ENCODE results near the gene SLC6A8.
"Not testable (repeated sequence)": the region's sequence is repeated elsewhere in the genome, so short reads cannot be mapped to it uniquely, and the experiment has no call there.

Gene SLC6A8

DNA sequence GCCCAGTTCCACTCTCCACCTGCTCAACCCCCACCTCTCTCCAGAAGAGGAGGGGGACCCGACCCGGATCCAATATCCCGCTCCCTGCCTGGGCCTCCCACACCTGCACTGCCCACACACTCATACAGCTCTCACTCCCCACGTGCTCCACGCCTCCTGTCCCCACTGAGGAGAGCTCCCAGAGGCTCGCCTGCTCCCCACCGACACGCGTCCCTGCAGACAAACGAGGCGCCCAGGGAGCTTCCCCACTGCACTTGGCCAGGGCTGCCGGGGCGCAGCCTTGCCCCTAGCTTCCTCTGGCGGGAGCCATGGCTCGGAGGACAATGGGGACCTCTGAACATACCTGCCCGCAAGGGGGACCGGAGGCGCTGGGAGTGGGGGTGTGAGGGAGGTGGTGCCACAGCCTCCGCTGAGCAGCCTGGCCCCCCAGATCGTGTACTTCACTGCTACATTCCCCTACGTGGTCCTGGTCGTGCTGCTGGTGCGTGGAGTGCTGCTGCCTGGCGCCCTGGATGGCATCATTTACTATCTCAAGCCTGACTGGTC is 5.0 kb downstream of the SLC6A8 start:
- no peak for DNase-seq (ENCODE audit: low read depth in 3 of 3, low spot score in 1 of 3)

- DNase-seq (ENCODE audit: low read depth in 3 of 3, low spot score in 1 of 3) = no peak
Measured at GRCh38 chrX:153693216-153694086, 5.7 kb downstream of the SLC6A8 start.

DNA sequence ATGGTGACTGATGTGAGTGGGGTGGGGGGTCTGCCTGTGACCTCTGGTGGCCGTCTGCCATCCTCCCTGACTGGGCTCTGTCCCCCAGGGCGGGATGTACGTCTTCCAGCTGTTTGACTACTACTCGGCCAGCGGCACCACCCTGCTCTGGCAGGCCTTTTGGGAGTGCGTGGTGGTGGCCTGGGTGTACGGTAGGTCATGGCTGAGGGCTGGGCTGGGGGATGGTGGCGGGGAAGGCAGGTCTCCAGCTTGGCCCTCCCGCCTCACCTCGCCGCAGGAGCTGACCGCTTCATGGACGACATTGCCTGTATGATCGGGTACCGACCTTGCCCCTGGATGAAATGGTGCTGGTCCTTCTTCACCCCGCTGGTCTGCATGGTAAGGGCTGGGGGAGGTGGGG is 6.5 kb downstream of the SLC6A8 start:
- DNase-seq (ENCODE audit: low read depth in 3 of 3, low spot score in 1 of 3) = not testable (repeated sequence)

GRCh38 chrX:153694687-153695270 is 7.1 kb downstream of the SLC6A8 start:
- DNase-seq (ENCODE audit: low read depth in 3 of 3, low spot score in 1 of 3) = no peak

DNA sequence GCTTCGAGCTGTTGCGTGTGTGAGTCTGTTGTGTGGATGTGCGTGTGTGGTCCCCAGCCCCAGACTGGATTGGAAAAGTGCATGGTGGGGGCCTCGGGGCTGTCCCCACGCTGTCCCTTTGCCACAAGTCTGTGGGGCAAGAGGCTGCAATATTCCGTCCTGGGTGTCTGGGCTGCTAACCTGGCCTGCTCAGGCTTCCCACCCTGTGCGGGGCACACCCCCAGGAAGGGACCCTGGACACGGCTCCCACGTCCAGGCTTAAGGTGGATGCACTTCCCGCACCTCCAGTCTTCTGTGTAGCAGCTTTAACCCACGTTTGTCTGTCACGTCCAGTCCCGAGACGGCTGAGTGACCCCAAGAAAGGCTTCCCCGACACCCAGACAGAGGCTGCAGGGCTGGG is 8.4 kb downstream of the SLC6A8 start:
- no peak for DNase-seq (ENCODE audit: low read depth in 3 of 3, low spot score in 1 of 3)

DNA sequence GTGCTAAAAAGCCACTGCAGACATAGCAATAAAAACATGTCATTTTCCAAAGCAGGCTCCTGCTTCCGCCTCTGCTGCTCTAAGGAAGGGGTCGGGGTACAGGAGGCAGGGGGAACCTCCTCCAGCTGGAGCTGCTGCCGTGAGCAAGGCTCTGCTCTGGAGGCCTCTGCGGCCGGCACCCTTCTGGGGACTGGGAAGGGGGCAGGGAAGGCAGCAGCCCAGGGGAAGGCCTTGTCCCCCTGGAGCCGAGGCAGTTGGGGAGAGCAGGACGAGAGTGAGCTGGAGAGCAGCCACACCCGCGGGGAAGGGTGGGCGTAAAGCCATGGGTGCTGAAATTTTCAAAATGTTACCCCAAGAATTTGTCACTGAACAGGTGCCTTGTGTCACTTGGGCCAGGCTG is 8.8 kb downstream of the SLC6A8 start:
- not testable (repeated sequence) for DNase-seq (ENCODE audit: low read depth in 3 of 3, low spot score in 1 of 3)

- not testable (repeated sequence) for DNase-seq (ENCODE audit: low read depth in 3 of 3, low spot score in 1 of 3)
Measured at GRCh38 chrX:153696986-153697722, 9.4 kb downstream of the SLC6A8 start.

DNA sequence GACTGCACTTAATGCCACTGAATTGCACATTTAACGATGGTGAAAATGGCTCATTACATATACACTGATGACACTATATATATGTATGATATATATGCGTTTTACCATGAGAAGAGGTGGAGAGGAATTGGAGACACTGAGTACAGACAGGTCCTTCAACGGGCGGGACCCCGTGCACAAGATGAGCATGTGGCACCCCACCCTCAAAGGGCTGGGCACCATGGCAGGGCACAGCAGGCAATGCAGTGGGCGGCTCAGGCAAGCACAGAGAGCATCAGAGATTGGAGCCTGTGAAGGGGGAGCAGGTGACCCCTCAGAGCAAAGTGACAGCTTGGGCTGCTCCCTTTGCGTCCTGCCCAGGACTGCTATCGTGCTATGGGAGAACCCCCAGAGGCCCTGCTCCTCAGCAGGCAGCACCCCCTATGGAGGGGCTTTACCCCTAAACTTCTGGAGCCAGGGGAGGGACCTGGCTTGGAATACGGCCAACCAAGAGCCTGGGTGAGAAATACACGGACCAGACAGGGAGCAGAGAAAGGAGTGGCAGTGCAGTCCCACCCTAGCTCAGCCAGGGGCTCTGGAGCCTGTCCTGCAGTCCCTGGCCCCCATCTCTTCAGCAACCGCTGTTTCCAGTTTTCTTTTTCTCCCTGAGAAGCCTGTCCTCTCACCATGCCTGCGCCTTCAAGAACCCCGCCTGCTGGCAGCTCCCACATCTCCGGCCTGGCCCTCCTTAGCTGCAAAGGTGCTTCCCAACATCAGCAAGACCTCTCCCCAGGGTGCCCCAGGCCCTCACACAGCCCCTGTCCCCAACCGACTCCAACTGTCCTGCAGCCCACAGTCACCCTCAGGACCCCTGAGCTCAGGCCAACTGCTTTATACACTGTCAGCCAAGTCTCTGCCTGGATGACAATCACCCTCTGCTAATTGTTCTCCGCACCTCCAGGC is 10.5 kb downstream of the SLC6A8 start:
- no peak for DNase-seq (ENCODE audit: low read depth in 3 of 3, low spot score in 1 of 3)

- not testable (repeated sequence) for DNase-seq (ENCODE audit: low read depth in 3 of 3, low spot score in 1 of 3)
Measured at GRCh38 chrX:153699210-153699783, 11.6 kb downstream of the SLC6A8 start.

DNA sequence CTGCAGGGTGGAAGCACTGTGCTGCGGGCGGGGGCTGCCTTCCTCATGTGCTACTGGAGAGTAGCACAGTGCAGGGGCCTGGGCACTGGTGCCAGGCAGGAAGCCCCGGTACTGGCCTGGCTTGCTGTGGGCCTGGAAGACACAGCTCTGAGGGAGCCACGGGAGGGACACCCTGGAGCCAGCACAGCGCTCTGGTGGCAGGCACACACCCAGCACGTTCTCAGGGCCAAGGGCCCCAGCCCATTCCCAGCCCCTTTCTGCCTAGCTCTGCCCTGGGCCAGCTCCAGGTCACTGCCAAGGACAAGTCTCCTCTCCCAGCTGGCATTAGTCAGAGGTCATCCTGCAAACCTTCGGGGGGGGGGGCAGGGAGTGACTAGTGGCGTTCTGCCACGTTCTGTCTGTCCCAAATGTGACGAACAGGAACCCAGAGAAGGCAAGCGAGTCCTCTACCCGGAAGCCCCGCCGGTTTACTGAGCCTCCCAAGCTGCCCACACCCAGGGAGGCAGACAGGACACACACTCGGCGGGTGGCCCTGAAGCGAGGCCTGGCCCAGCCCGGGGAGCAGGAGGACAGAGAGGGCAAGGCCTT is 12.2 kb downstream of the SLC6A8 start:
- DNase-seq (ENCODE audit: low read depth in 3 of 3, low spot score in 1 of 3) = not testable (repeated sequence)

- no peak for DNase-seq (ENCODE audit: low read depth in 3 of 3, low spot score in 1 of 3)
Measured at GRCh38 chrX:153700376-153700945, 12.7 kb downstream of the SLC6A8 start.

DNA sequence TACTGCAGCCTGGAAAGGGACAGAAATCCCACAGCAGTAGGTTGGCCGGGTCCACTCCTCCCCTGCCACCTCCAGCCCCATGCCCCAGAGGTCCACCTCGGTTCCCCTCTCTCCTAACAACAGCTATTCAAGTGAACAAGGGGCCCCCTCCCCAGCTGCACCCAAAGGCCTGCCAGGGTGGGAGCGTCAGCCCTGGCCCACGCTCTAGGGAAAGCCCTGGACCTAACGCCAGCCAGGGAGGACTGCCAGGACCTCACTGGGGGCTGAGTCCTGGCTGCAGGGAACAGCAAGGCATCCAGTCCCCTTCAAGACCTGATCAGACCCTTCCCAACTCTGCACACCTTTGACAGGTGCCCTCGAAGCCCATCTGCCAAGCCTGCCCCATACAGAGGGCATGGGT is 13.2 kb downstream of the SLC6A8 start:
- DNase-seq (ENCODE audit: low read depth in 3 of 3, low spot score in 1 of 3) = no peak

DNA sequence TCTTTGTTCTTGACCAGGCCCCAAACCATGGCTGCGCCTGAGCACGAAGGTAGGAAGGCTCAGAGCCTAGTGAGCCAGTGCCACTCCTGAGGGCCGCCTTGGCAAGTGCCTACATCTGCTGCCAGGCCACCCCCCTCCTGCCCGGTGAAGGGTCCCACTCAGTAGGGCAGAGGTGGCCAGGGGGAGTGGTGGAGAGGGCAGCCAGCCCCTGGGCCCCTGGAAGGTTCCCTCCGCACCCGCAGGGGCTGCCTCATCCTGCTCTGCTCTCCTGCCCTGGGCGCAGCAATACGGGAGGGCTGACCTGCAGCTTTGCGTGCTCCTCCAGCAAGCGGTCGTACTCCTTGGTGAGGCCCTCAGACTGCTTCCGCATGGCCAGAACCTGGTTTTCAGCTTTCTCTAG is 14.0 kb downstream of the SLC6A8 start:
- DNase-seq (ENCODE audit: low read depth in 3 of 3, low spot score in 1 of 3) = no peak

DNA sequence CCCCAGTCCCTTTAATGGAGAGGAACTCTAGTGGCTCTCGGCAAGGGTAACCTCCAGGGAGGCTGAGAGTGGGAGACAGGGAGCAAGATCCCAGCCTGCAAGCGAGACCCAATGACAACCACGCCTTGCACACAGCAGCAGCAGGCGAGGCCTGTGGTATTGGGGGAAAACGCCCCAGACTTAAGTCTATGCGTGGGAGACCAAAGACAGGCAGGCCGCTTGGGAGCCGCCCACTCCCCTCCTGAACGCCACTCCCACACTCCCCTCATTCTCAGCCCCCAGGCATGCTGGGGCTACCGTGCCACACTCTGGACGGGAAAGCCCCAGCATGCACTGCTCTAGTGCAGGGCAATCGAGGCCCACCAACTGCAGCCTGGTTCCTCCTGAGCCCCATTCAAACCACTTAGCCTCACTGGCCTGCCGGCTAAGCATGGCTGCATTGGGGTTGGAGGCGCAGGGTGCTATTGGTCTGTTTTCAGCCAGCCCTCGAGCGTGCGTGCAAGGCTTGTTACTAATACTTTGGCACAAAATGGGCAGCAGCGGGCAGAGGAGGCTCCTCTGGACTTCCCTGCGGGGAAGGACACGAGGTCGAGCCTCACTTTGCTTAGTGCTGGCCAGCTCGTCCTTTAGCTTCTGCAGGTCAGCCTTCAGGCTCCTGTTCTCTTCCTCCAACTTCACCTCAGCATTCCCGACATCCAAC is 14.8 kb downstream of the SLC6A8 start:
- DNase-seq (ENCODE audit: low read depth in 3 of 3, low spot score in 1 of 3) = no peak

DNA sequence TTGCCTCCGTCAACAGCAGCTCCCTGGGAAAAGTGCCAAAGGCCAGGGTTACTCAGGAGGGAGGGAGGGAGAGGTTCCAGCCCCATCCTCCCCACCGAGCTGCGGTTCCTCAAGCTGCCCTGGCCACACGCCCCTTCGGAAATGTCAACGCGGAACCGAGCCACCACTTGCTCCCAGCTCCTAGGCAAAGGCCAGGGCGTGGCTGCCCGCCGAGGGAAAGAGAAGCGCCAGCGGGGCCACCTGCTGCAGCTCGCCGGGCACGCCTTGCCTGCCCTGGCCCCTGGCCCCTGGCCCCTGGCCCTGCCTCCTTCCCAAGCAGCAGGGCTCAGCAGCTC is 15.3 kb downstream of the SLC6A8 start:
- no peak for DNase-seq (ENCODE audit: low read depth in 3 of 3, low spot score in 1 of 3)

GRCh38 chrX:153704021-153704526 is 16.3 kb downstream of the SLC6A8 start:
- no peak for DNase-seq (ENCODE audit: low read depth in 3 of 3, low spot score in 1 of 3)

GRCh38 chrX:153704631-153705402 is 17.1 kb downstream of the SLC6A8 start:
- not testable (repeated sequence) for DNase-seq (ENCODE audit: low read depth in 3 of 3, low spot score in 1 of 3)
